Measurements from ENCODE around the gene TAF5L.
A peak's percentile ranks its signal among the peaks of the same experiment; 100 is the strongest.

TAF5L gene

DNA sequence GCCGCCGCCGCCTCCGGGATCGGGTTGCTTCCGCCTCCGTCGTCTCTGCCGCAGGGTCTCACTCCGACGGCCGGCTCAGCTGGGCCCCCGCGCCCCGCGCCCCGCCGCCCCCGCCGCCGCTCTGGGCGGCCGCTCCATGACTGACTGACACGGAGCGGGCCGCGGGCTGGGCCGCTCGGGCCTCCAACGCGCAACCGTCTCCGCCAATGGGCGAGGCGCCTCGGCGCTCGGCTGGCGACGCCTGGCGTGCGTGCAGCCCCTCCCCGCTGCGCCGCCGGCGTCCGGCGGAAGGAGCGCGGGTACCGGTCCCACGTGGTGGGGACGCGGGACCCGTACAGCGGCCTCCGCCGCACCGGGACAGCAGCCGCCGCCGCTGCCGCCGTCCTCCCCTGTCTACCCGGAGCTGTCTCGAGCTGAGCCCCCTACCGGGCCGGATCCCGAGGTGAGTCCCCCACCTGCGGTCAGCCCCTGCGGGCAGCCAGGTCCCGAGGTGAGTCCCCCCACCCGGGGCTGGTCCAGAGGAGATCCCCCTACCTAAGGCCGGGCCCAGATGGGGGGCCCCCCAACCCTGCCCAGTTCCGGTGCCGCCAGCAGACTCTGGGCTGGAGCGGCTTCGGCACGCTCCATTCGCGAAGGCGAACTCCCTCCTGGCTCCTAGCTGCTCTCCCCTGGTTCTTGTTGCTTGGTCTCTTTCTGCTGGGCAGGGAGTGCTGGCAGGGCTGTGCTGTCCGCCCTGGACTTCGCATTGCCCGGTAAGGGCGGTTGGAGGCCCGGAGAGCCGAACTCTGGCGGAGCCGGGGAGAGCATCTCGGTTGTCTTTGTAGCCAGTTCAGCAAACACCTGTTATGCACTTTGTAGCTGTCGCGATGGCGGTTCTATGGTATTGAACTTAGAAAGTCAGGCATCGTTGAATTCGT lies at the start of gene TAF5L, which contains the start of gene URB2:
Gene TAF5L (minus strand): TSS at position 208 of the 917 bp plus-strand sequence. CDS start 11,640 bp downstream, outside the sequence.
Gene URB2 (plus strand): TSS at position 333 of the 917 bp plus-strand sequence. CDS start 1,387 bp downstream, outside the sequence.
- peak; percentile 59 for DNase-seq (ENCODE audit: low read depth)
- in situ Hi-C loops (cut with HindIII; ENCODE audit: low sequenced_read_pairs), result no loop called here
- TF ChIP-seq, protein P1, sequence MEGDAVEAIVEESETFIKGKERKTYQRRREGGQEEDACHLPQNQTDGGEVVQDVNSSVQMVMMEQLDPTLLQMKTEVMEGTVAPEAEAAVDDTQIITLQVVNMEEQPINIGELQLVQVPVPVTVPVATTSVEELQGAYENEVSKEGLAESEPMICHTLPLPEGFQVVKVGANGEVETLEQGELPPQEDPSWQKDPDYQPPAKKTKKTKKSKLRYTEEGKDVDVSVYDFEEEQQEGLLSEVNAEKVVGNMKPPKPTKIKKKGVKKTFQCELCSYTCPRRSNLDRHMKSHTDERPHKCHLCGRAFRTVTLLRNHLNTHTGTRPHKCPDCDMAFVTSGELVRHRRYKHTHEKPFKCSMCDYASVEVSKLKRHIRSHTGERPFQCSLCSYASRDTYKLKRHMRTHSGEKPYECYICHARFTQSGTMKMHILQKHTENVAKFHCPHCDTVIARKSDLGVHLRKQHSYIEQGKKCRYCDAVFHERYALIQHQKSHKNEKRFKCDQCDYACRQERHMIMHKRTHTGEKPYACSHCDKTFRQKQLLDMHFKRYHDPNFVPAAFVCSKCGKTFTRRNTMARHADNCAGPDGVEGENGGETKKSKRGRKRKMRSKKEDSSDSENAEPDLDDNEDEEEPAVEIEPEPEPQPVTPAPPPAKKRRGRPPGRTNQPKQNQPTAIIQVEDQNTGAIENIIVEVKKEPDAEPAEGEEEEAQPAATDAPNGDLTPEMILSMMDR (IDR thresholded peaks at IDR 0.05; ENCODE audit: low read depth, low read length, missing control alignments), result no peak
- peak within 1 kb of the TSS; percentile 84 for H3K4me3 ChIP-seq (ENCODE audit: low read depth, low read length)

DNA sequence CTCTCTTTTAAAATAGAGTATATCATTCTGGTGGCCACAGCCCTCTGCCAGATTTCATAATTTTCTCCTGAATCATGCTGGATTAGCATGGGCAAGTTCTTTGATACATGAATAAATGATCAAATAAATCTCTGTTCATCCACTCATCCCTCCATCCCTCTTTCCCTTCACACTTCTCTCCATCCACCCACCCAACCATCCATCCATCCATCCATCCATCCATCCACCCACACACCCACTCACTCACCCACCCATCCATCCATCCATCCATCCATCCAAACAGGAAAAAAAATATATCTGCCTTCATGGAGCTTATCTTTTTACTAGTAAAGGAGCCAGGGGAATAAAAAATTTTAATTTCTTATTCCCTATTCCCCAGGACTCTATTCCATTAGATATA lies 49.5 kb upstream of the TAF5L start:
- TF ChIP-seq, protein P1 (IDR thresholded peaks at IDR 0.05; ENCODE audit: low read depth, low read length, missing control alignments), result no peak
- no peak overlapping the region for H3K4me3 ChIP-seq (ENCODE audit: low read depth, low read length)
- in situ Hi-C loops (cut with HindIII; ENCODE audit: low sequenced_read_pairs), result no loop called here
- DNase-seq (ENCODE audit: low read depth), result no peak

DNA sequence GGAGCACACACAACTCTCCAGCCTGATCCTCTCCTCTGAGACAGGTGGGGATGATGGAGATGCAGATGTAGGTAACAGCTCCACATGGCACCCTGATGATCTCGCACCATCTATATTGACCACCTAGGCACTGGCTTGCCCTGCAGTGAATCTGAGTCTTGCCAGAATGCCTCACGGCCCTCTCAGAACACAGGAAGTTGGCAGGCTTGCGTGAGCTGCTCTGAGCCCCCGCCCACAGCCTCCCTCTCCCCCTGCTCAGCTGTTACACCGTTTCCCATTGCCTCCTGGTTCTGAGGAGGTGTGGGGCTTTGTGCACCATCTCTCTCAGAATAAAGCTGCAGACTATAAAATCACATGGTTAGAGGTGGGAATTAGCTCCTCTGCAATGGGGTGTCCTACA lies 48.1 kb upstream of the TAF5L start:
- in situ Hi-C loops (cut with HindIII; ENCODE audit: low sequenced_read_pairs), result no loop called here
- no peak overlapping the region for H3K4me3 ChIP-seq (ENCODE audit: low read depth, low read length)
- TF ChIP-seq, protein P1 (IDR thresholded peaks at IDR 0.05; ENCODE audit: low read depth, low read length, missing control alignments), result no peak
- no peak for DNase-seq (ENCODE audit: low read depth)

DNA sequence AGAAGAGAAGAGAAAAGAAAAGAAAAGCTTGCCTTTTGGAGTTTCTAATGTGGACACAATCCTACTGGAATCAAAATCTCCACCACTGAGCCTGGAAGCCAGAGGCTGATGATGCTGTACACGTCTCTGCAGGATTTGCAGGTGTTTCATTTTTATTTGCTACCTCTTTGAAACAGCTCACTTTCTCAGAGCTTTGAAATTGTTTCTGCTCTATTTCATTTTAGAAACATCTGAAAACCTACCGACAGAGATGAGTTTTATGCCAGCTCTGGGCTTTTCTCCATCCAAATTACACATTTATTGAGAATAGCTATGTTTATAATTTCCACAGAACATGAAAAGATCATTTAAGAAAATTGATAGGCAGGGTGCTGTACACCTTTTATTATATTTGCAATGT lies 46.3 kb upstream of the TAF5L start:
- no peak overlapping the region for H3K4me3 ChIP-seq (ENCODE audit: low read depth, low read length)
- in situ Hi-C loops (cut with HindIII; ENCODE audit: low sequenced_read_pairs), result no loop called here
- DNase-seq (ENCODE audit: low read depth), result no peak
- TF ChIP-seq, protein P1 (IDR thresholded peaks at IDR 0.05; ENCODE audit: low read depth, low read length, missing control alignments), result no peak

DNA sequence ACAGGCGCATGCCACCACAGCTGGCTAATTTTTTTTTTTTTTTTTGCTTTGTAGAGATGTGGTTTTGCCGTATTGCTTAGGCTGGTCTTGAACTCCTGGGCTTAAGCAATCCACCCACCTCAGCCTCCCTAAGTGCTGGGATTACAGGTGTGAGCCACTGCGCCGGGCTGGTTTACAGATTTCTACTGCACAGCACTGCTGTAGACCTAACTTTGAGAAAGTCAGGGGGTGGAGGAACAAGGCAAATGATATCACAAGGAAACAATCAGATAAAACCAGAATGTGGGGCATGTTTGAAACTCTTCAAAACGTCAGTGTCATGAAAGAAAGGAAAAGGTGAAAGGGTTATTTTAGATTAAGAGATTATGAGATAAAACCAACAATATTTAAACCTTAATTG lies 45.4 kb upstream of the TAF5L start:
- no peak overlapping the region for H3K4me3 ChIP-seq (ENCODE audit: low read depth, low read length)
- TF ChIP-seq, protein P1 (IDR thresholded peaks at IDR 0.05; ENCODE audit: low read depth, low read length, missing control alignments), result no peak
- in situ Hi-C loops (cut with HindIII; ENCODE audit: low sequenced_read_pairs), result no loop called here
- no peak for DNase-seq (ENCODE audit: low read depth)

DNA sequence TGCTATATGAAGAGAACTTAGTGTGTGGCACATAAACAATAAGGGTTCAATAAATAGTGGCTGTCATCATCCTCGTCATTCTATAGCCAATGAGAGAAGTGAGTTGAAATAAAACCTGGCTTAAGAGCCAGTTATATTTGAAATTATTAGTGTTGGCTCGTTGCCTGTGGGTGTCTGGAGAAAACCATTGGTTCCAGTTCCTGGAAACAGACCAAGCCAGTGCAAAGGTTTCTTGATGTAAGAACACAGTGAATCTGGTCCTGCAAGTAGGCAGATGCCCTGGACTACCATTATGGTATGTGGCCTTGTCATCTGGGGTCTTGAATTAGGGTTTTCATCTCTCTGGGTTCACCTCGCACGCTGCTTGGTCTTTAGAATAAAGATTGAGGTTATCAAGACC lies 43.4 kb upstream of the TAF5L start:
- TF ChIP-seq, protein P1 (IDR thresholded peaks at IDR 0.05; ENCODE audit: low read depth, low read length, missing control alignments), result no peak
- in situ Hi-C loops (cut with HindIII; ENCODE audit: low sequenced_read_pairs), result no loop called here

More for the DNA sequence above, 43.4 kb upstream of the TAF5L start:
- no peak overlapping the region for H3K4me3 ChIP-seq (ENCODE audit: low read depth, low read length)
- DNase-seq (ENCODE audit: low read depth), result no peak
